SK-N-MC (cell line): ENCODE measurements around the gene TMEM214.

Experiments
- DNase-seq: peaks from one replicate; pipeline ENCODE4 v3.0.0-alpha.2; 2011; ENCODE audit warnings: low read depth, low spot score
- H3K27ac ChIP-seq: fragments of 200-600 bp; sonication (generic); 2 replicates; pipeline ENCODE4 v1.5.1; 2016; ENCODE audit warnings: mixed run types
- H3K36me3 ChIP-seq: fragments of 200-600 bp; sonication (generic); 2 replicates; pipeline ENCODE4 v1.6.1; 2017; ENCODE audit warnings: antibody characterized with exemption, low read length, mixed read lengths; ENCODE audit not compliant: insufficient read depth
- H3K4me3 ChIP-seq: fragments of 200-600 bp; sonication (generic); 2 replicates; pipeline ENCODE4 v1.5.1; 2016
- H3K9ac ChIP-seq: fragments of 200-600 bp; sonication (generic); 2 replicates; pipeline ENCODE4 v1.8.0; 2017; ENCODE audit warnings: mixed run types, mixed read lengths; ENCODE audit not compliant: insufficient read length
- H3K9me3 ChIP-seq: fragments of 200-600 bp; sonication (generic); 2 replicates; pipeline ENCODE4 v1.6.1; 2017; ENCODE audit warnings: low read depth, mild to moderate bottlenecking, antibody characterized with exemption, low read length, moderate library complexity, mixed read lengths
- EZH2 ChIP-seq: fragments of 200-600 bp; sonication (generic); IDR thresholded peaks from one replicate; pipeline ENCODE4 v1.6.1; 2017; ENCODE audit warnings: antibody characterized with exemption
- FOXP2 ChIP-seq: optimal IDR thresholded peaks from 2 replicates; pipeline ENCODE3; 2011; ENCODE audit warnings: mild to moderate bottlenecking, moderate library complexity; ENCODE audit not compliant: insufficient read depth; ENCODE audit errors: extremely low read length, control extremely low read depth
- POLR2AphosphoS5 ChIP-seq: IDR thresholded peaks from 2 replicates; pipeline ENCODE4 v1.6.1; 2012; ENCODE audit warnings: mild to moderate bottlenecking, low read depth, low read length, borderline replicate concordance

The TMEM214 gene

DNA sequence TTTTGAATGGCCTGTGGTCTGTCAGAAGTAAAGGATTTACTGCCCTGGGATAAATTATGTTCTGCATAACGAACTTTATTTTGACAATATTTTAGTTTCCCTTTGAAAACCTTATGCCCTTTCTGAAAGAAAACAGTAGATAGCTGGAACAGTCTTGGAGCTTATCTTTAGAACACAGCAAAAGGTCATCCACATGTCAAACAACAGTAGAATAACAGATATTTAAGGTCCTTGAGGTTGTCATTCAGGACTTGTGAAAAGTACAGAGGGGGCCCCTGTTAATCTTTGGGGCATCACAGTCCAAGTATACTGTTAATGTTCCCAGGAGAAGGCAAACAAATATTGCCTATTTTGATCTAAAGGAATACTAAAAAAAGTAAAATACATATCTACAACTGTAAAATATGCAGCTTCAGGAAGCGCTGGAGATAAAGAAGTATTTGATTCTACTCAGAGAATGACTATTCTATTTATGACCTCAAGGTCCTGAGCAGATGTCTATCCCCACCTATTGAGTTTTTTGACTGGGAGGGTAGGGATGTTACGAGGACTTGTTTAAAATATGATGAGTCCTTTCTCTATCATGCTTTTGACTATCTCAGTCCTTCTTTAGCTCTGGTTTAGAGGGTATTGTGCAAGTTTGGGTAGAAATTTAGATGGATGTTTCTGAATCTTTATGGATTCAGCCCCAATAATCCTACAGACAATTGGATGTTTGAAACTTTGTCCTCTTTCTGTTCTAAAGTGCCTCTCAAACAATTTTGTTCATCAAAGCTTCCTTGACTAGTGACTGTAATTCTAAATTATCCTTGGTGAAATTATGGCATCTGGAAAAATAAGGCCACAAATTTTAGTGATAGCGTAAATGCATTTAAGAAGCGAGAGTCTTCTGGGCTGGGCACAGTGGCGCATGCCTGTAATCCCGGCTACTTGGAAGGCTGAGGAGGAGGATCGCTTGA lies 25.1 kb upstream of the TMEM214 start:
- Histone ChIP-seq H3K9me3 (no peaks in the 10 kb centered on the region), H3K27ac (no peak overlapping the region), H3K4me3 (no peak overlapping the region), H3K36me3 (no peaks in the 10 kb centered on the region), H3K9ac (no peak overlapping the region)
- no peak for DNase-seq
- no peak for TF ChIP-seq POLR2AphosphoS5
- no peak for TF ChIP-seq EZH2
- TF ChIP-seq FOXP2 = no peak

DNA sequence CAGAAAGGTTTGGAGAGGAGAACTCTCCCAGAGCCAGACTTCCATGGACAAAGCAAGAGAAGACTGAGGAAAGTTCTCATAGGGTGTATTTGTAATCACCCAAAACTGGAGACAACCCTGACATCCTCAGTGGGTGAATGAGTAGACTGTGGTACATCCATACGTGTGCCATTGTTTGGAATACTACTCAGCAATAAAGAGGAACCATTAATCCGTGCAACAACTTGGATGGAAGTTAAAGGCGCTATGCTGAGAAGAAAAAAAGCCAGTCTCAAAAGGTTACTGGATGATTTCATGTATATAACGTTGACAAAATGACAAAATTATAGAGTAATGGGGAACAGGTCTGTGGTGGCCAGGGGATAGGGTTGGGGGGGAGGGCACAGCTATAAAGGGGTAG lies 24.1 kb upstream of the TMEM214 start:
- Histone ChIP-seq H3K9me3 (no peaks in the 10 kb centered on the region), H3K27ac (no peak overlapping the region), H3K36me3 (no peaks in the 10 kb centered on the region), H3K4me3 (no peak overlapping the region), H3K9ac (no peak overlapping the region)
- no peak for DNase-seq
- TF ChIP-seq EZH2 (no peak), FOXP2 (no peak)

DNA sequence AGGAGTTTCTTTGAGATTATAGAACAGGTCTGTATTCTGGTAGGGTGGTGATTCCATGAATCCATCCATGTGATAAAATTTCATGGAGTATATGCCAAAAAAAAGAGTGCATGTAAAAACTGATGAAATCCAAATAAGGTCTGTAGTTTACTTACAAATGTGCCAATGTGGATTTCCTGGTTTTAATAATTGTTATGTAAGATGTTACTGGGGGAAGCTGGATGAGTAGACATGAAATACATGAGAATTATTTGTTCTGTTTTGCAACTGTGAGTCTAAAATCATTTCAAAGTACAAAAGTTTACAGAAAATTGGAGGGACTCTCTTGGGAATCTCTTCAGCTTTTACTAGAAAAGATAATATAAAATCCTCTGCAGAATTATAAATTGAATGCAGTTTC lies 23.7 kb upstream of the TMEM214 start:
- Histone ChIP-seq H3K36me3 (no peaks in the 10 kb centered on the region), H3K9ac (no peak overlapping the region), H3K9me3 (no peaks in the 10 kb centered on the region), H3K4me3 (no peak overlapping the region), H3K27ac (no peak overlapping the region)
- DNase-seq = no peak
- no peak for TF ChIP-seq POLR2AphosphoS5
- TF ChIP-seq EZH2 = no peak
- TF ChIP-seq FOXP2 = no peak

DNA sequence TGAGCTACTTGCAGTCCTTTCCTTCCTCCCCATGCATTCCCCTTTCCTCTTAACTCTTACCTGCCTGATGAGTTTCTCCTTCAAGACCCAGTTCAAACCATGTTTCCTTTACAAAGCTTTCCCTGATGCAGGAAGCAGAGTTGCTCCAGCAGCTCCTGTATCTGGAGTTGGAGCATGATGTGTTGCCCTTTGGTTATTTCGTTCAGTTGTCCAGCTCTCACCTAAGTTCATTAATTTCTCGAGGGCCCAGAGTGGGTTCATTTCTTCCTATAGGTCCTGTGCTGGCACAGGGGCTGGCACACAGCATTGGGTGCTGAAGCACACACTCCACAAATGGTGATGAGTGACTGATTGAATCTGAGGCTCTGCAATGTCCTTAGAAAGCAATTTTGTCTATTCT lies 23.0 kb upstream of the TMEM214 start:
- Histone ChIP-seq H3K4me3 (no peak overlapping the region), H3K36me3 (no peaks in the 10 kb centered on the region), H3K9ac (no peak overlapping the region), H3K27ac (no peak overlapping the region), H3K9me3 (no peaks in the 10 kb centered on the region)
- no peak for DNase-seq
- TF ChIP-seq FOXP2 (no peak), POLR2AphosphoS5 (no peak)

DNA sequence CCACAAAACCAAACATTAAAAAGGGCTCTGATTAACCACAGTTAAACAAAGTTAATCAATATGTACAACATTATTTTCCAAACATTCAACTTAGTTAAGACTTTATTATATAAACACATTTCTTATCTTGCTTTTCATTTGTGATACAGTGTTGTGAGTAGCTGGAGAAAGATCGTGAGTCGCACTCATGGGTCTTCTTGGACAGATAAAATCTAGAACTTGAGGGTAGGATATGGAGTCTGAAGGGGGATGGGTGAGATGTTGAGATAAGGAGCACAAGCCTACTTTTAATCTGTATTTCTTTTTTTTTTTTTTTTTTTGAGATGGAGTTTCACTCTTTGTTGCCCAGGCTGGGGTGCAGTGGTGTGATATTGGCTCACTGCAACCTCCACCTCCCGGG lies 22.6 kb upstream of the TMEM214 start:
- H3K9ac ChIP-seq = no peak overlapping the region
- DNase-seq = no peak
- no peak overlapping the region for H3K27ac ChIP-seq
- H3K9me3 ChIP-seq = no peaks in the 10 kb centered on the region
- H3K36me3 ChIP-seq = no peaks in the 10 kb centered on the region
- TF ChIP-seq POLR2AphosphoS5 = no peak
- no peak for TF ChIP-seq EZH2
- TF ChIP-seq FOXP2 = no peak
- no peak overlapping the region for H3K4me3 ChIP-seq

DNA sequence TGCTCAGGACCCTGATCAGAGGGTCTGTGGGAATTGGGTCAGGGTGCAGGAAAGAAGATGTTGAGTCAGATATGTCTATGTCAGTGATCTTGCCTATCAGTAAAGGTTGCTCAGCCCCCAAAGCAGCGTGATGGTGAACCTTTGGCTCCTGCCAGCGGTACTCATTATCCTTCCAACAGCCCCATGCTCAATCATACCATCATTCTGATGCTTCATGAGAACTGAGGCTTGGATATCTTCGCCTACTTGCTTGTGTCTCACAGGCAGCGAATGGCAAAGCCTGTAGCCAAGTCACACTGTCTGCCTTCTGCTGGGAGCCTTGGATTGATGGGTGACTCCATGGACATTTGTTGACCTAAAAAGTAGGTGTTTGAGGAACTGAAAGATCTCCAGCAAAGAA lies 19.0 kb upstream of the TMEM214 start:
- Histone ChIP-seq H3K9me3 (no peaks in the 10 kb centered on the region), H3K4me3 (no peak overlapping the region), H3K27ac (no peak overlapping the region), H3K36me3 (no peaks in the 10 kb centered on the region), H3K9ac (no peak overlapping the region)
- no peak for TF ChIP-seq EZH2
- TF ChIP-seq FOXP2 = no peak
- TF ChIP-seq POLR2AphosphoS5 = no peak
- no peak for DNase-seq

DNA sequence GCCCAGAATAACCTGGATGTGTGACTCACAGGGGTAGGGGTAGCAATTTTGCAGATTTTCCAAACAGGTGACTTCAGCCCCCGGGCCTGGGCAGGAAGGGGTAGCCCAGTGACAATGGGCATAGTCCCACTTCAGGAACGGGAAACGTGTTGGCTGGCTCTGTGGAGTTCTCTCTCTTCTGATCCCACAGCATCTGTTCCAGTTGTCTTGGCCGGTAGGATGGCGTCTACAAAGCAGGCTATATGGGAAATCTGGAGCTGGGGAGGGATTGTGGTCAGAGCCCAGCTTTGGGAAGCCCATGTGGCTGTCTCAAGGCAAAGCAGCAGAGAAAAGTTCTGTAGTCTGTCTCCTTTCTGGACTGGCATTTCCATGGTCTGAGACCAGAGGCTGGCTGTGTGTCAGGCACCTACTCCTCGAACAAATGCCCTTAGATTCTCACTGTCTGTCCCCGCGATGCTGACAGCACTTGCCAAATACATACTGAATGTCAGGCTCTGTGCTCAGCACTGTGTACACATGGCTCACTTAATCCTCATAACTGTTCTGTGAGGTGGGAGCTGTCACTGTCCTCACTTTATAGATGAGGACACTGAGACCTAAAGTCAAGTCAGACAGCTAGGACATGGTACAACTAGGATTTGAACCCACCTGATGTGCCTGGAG lies 17.9 kb upstream of the TMEM214 start:
- Histone ChIP-seq H3K36me3 (no peaks in the 10 kb centered on the region), H3K27ac (peak overlapping the region; percentile 82), H3K4me3 (no peak overlapping the region), H3K9ac (no peak overlapping the region), H3K9me3 (no peaks in the 10 kb centered on the region)
- no peak for TF ChIP-seq EZH2
- no peak for TF ChIP-seq POLR2AphosphoS5
- TF ChIP-seq FOXP2 = no peak
- no peak for DNase-seq

GRCh38 chr2:27016801-27017325 lies 15.9 kb upstream of the TMEM214 start:
- DNase-seq = peak; percentile 83
- H3K36me3 ChIP-seq = no peaks in the 10 kb centered on the region
- no peak overlapping the region for H3K9ac ChIP-seq
- H3K27ac ChIP-seq = peak overlapping the region; percentile 82
- no peak overlapping the region for H3K4me3 ChIP-seq
- no peaks in the 10 kb centered on the region for H3K9me3 ChIP-seq
- TF ChIP-seq POLR2AphosphoS5 (no peak), FOXP2 (no peak), EZH2 (no peak)

DNA sequence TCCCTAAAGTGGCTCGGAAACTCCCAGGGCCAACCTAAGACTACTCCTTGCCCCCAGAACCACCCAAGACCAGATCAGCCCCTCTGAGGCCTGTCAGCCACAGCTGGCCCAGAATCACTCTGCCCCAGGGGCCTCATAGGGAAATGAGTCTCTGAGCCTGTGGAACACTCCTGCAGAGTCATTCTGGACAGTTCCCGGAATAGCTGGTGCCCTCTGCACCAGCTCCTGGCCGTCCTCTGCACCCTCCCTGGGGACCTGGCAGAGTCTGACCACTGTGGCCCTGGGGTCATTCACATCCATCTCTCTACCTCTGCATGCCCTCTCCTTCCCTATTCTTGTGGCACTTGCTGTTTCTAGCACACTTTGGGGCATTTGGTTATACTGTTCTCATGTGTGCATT lies 14.6 kb upstream of the TMEM214 start:
- Histone ChIP-seq H3K9me3 (no peaks in the 10 kb centered on the region), H3K27ac (no peak overlapping the region), H3K36me3 (no peaks in the 10 kb centered on the region), H3K9ac (no peak overlapping the region), H3K4me3 (no peak overlapping the region)
- no peak for TF ChIP-seq FOXP2
- no peak for TF ChIP-seq POLR2AphosphoS5
- no peak for TF ChIP-seq EZH2
- DNase-seq = no peak
